HEK293 (cell line): ENCODE measurements around the gene SLC25A39.

Experiments used
- CTCF ChIA-PET: fragments of 350-600 bp; formaldehyde crosslinking; extraction: SDS; loops from one replicate; lab custom pipeline; 2021; ENCODE audit warnings: antibody characterized with exemption; lab: Yijun Ruan, JAX
- POLR2A ChIA-PET: fragments of 300-600 bp; formaldehyde crosslinking; extraction: SDS; loops from one replicate; lab custom pipeline; 2020; ENCODE audit warnings: antibody characterized with exemption, inconsistent platforms; lab: Yijun Ruan, JAX
- H3K27ac ChIP-seq: fragments of 200-500 bp; sonication (Bioruptor generic); 2 replicates; pipeline ENCODE4 v1.5.1; 2014; ENCODE audit warnings: low read depth, low read length, control low read depth, inconsistent platforms; ENCODE audit errors: extremely low read depth
- H3K36me3 ChIP-seq, 2 experiments: fragments of 200-500 bp in 1 of 2; sonication (Bioruptor generic) in 1 of 2; 1 replicate in 1 of 2; 2 replicates in 1 of 2; pipeline ENCODE4 v1.5.1; 2014 to 2017; ENCODE audit warnings: inconsistent platforms in 2 of 2, low read length in 2 of 2; ENCODE audit not compliant: control insufficient read depth in 2 of 2, insufficient read depth in 1 of 2
- H3K4me1 ChIP-seq: fragments of 200-500 bp; sonication (Bioruptor generic); 2 replicates; pipeline ENCODE4 v1.5.1; 2014; ENCODE audit warnings: mild to moderate bottlenecking, low read length, inconsistent platforms; ENCODE audit not compliant: control insufficient read depth, insufficient read depth
- H3K4me3 ChIP-seq: 2 replicates; pipeline ENCODE4 v1.5.1; 2011; ENCODE audit warnings: low read depth, mild to moderate bottlenecking, control low read depth, low read length, moderate library complexity
- H3K9me3 ChIP-seq: fragments of 200-500 bp; sonication (Bioruptor generic); 2 replicates; pipeline ENCODE4 v1.5.1; 2014; ENCODE audit warnings: low read depth, low read length, inconsistent platforms; ENCODE audit not compliant: control insufficient read depth, insufficient read depth
- GLIS2 ChIP-seq: fragments of 450-650 bp; formaldehyde crosslinking; IDR thresholded peaks from 2 replicates; pipeline ENCODE4 v1.5.1; 2016; ENCODE audit warnings: missing biosample characterization, missing genetic modification characterization
- KLF9 ChIP-seq: fragments of 450-650 bp; formaldehyde crosslinking; IDR thresholded peaks from 2 replicates; pipeline ENCODE4 v1.5.1; 2016; ENCODE audit warnings: missing biosample characterization, missing genetic modification characterization, low read depth
- MEIS1 ChIP-seq: sonication (generic); formaldehyde crosslinking; IDR thresholded peaks from 2 replicates; pipeline ENCODE4 v1.8.1; 2022; ENCODE audit warnings: missing genetic modification reagents, mild to moderate bottlenecking, borderline replicate concordance
- SALL2 ChIP-seq: fragments of 450-650 bp; formaldehyde crosslinking; IDR thresholded peaks from 2 replicates; pipeline ENCODE4 v1.5.0; 2017; ENCODE audit warnings: missing biosample characterization, mild to moderate bottlenecking, missing genetic modification characterization, borderline replicate concordance
- SCRT2 ChIP-seq: fragments of 450-650 bp; formaldehyde crosslinking; IDR thresholded peaks from 2 replicates; pipeline ENCODE4 v1.5.1; 2016; ENCODE audit warnings: missing biosample characterization, missing genetic modification characterization
- TCF7L2 ChIP-seq: IDR thresholded peaks from 2 replicates; pipeline ENCODE4 v1.6.1; 2011; ENCODE audit warnings: low read depth, mild to moderate bottlenecking, inconsistent platforms, low read length, moderate library complexity, borderline replicate concordance
- WT1 ChIP-seq: fragments of 450-650 bp; formaldehyde crosslinking; IDR thresholded peaks from 2 replicates; pipeline ENCODE4 v1.5.1; 2016; ENCODE audit warnings: missing biosample characterization, missing genetic modification characterization
- YY1 ChIP-seq: fragments of 450-650 bp; formaldehyde crosslinking; IDR thresholded peaks from 2 replicates; pipeline ENCODE4 v1.5.1; 2018; ENCODE audit warnings: missing biosample characterization, missing genetic modification characterization
- ZFHX2 ChIP-seq: fragments of 450-650 bp; formaldehyde crosslinking; conservative IDR thresholded peaks from 2 replicates; pipeline ENCODE4 v1.5.1; 2016; ENCODE audit warnings: missing biosample characterization, missing genetic modification characterization
- ZNF10 ChIP-seq: fragments of 450-650 bp; formaldehyde crosslinking; IDR thresholded peaks from 2 replicates; pipeline ENCODE4 v1.5.1; 2017; ENCODE audit warnings: missing biosample characterization, missing genetic modification characterization
- ZNF155 ChIP-seq: fragments of 450-650 bp; formaldehyde crosslinking; IDR thresholded peaks from 2 replicates; pipeline ENCODE4 v1.5.1; 2016; ENCODE audit warnings: missing biosample characterization, missing genetic modification characterization
- ZNF174 ChIP-seq: fragments of 450-650 bp; formaldehyde crosslinking; IDR thresholded peaks from 2 replicates; pipeline ENCODE4 v1.5.0; 2017; ENCODE audit warnings: missing biosample characterization, mild to moderate bottlenecking, missing genetic modification characterization
- ZNF266 ChIP-seq: fragments of 450-650 bp; formaldehyde crosslinking; IDR thresholded peaks from 2 replicates; pipeline ENCODE4 v1.5.1; 2016; ENCODE audit warnings: missing biosample characterization, missing genetic modification characterization, low read depth
- ZNF394 ChIP-seq: fragments of 450-650 bp; formaldehyde crosslinking; IDR thresholded peaks from 2 replicates; pipeline ENCODE4 v1.5.1; 2016; ENCODE audit warnings: missing biosample characterization, missing genetic modification characterization, mild to moderate bottlenecking, moderate library complexity, borderline replicate concordance
- ZNF530 ChIP-seq: fragments of 450-650 bp; formaldehyde crosslinking; IDR thresholded peaks from 2 replicates; pipeline ENCODE4 v1.5.1; 2016; ENCODE audit warnings: low read depth, missing biosample characterization, missing genetic modification characterization
- ZNF660 ChIP-seq: fragments of 450-650 bp; IDR thresholded peaks from 2 replicates; pipeline ENCODE4 v1.5.1; 2018; ENCODE audit warnings: missing biosample characterization, mild to moderate bottlenecking, missing genetic modification characterization
- ZNF76 ChIP-seq: fragments of 450-650 bp; formaldehyde crosslinking; IDR thresholded peaks from 2 replicates; pipeline ENCODE4; 2016; ENCODE audit warnings: low read depth, missing biosample characterization, missing genetic modification characterization, borderline replicate concordance
- ZNF768 ChIP-seq: fragments of 450-650 bp; formaldehyde crosslinking; IDR thresholded peaks from 2 replicates; pipeline ENCODE4 v1.5.1; 2018; ENCODE audit warnings: missing biosample characterization, mild to moderate bottlenecking, missing genetic modification characterization
- ZNF791 ChIP-seq: fragments of 450-650 bp; formaldehyde crosslinking; IDR thresholded peaks from 2 replicates; pipeline ENCODE4 v1.5.1; 2016; ENCODE audit warnings: missing biosample characterization, missing genetic modification characterization
- TF ChIP-seq, protein P1 (sequence below): fragments of 450-650 bp; formaldehyde crosslinking; IDR thresholded peaks from 2 replicates; pipeline ENCODE4 v1.5.1; 2017; ENCODE audit warnings: missing biosample characterization, missing genetic modification characterization
- TF ChIP-seq, protein P2 (sequence below): fragments of 450-650 bp; formaldehyde crosslinking; IDR thresholded peaks from 2 replicates; pipeline ENCODE4 v1.5.1; 2016; ENCODE audit warnings: missing biosample characterization, missing genetic modification characterization
- TF ChIP-seq, protein P3 (sequence below): fragments of 450-650 bp; formaldehyde crosslinking; IDR thresholded peaks from 2 replicates; pipeline ENCODE4 v1.5.1; 2016; ENCODE audit warnings: missing biosample characterization, missing genetic modification characterization, low read depth
- TF ChIP-seq, protein P4 (sequence below): fragments of 450-650 bp; formaldehyde crosslinking; IDR thresholded peaks from 2 replicates; pipeline ENCODE4 v1.5.1; 2016; ENCODE audit warnings: missing biosample characterization, missing genetic modification characterization
- TF ChIP-seq, protein P5 (sequence below): fragments of 450-650 bp; formaldehyde crosslinking; conservative IDR thresholded peaks from 2 replicates; pipeline ENCODE4 v1.5.1; 2016; ENCODE audit warnings: low read depth, missing biosample characterization, missing genetic modification characterization

SLC25A39 gene

DNA sequence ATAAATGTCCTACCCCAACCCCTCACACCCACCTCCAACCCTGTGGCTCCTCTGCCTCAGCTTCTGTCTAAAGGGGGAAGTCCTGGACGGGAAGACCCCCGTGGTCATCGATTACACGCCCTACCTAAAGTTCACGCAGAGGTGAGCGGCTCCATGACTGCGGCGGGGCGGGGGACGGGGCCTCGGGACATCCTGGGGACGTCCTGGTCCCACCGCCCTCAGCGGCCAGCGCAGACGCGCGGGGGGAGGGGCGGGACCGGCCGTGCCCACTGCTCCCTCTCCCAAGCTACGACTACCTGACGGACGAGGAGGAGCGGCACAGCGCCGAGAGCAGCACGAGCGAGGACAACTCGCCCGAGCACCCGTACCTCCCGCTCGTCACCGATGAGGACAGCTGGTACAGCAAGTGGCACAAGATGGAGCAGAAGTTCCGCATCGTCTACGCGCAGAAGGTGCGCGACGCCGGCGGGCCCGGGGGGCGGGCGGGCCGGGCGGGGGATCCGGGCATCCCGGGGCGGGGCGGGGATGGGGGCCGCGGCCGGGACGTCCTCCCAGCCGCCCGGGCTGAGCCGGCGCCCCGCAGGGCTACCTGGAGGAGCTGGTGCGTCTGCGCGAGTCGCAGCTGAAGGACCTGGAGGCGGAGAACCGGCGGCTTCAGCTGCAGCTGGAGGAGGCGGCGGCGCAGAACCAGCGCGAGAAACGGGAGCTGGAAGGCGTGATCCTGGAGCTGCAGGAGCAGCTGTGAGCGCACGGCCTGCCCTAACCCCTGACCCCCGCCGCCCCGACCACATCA is 9.6 kb downstream of the SLC25A39 start:
- H3K27ac ChIP-seq = peak overlapping the region; percentile 16; the same call in 1 of the 2 replicates
- peaks cover 0 to 15% of the 10 kb centered on the region in 2 experiments; a peak in 1 of 3 replicates for H3K36me3 ChIP-seq
- no peaks in the 10 kb centered on the region for H3K9me3 ChIP-seq
- ChIA-PET CTCF (interaction anchor here (0.5 to 2.0 kb wide), 6 partner anchors 16 to 251 kb away, joined by 3 to 10 read pairs (median 4); no protein-coding TSS in a partner anchor), POLR2A (interaction anchor here (0.5 to 6.5 kb wide), 10 partner anchors 9 to 116 kb away, joined by 3 to 38 read pairs (median 4); partner anchors contain the start of genes SLC25A39 and UBTF)
- H3K4me1 ChIP-seq = peaks cover 4% of the 10 kb centered on the region; the same call in 1 of the 2 replicates
- peak overlapping the region; percentile 44 for H3K4me3 ChIP-seq
- TF ChIP-seq MEIS1 (no peak), ZNF791 (tag by site-specific recombination) (no peak), SALL2 (no peak), SCRT2 (tag by site-specific recombination) (no peak), GLIS2 (tag by site-specific recombination) (peak; percentile 59; the same call in 1 of the 2 replicates), YY1 (tag by site-specific recombination) (peak; percentile 28; the same call in 1 of the 2 replicates), ZNF530 (tag by site-specific recombination) (no peak), ZFHX2 (peak; percentile 7; the same call in 1 of the 2 replicates), ZNF76 (tag by site-specific recombination) (peak; percentile 56; the same call in 1 of the 2 replicates), TCF7L2 (no peak), ZNF394 (tag by site-specific recombination) (peak; percentile 59), ZNF768 (tag by site-specific recombination) (no peak), ZNF174 (tag by site-specific recombination) (no peak), ZNF266 (tag by site-specific recombination) (no peak), ZNF155 (tag by site-specific recombination) (no peak), WT1 (no peak), ZNF660 (tag by site-specific recombination) (no peak), ZNF10 (tag by site-specific recombination) (no peak), KLF9 (0 out of 2 replicates have a peak, but pooled peaks have one; percentile 51)
- TF ChIP-seq, protein P1, sequence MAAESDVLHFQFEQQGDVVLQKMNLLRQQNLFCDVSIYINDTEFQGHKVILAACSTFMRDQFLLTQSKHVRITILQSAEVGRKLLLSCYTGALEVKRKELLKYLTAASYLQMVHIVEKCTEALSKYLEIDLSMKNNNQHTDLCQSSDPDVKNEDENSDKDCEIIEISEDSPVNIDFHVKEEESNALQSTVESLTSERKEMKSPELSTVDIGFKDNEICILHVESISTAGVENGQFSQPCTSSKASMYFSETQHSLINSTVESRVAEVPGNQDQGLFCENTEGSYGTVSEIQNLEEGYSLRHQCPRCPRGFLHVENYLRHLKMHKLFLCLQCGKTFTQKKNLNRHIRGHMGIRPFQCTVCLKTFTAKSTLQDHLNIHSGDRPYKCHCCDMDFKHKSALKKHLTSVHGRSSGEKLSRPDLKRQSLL (tag by site-specific recombination) = peak; percentile 68; the same call in 1 of the 2 replicates
- TF ChIP-seq, protein P2, sequence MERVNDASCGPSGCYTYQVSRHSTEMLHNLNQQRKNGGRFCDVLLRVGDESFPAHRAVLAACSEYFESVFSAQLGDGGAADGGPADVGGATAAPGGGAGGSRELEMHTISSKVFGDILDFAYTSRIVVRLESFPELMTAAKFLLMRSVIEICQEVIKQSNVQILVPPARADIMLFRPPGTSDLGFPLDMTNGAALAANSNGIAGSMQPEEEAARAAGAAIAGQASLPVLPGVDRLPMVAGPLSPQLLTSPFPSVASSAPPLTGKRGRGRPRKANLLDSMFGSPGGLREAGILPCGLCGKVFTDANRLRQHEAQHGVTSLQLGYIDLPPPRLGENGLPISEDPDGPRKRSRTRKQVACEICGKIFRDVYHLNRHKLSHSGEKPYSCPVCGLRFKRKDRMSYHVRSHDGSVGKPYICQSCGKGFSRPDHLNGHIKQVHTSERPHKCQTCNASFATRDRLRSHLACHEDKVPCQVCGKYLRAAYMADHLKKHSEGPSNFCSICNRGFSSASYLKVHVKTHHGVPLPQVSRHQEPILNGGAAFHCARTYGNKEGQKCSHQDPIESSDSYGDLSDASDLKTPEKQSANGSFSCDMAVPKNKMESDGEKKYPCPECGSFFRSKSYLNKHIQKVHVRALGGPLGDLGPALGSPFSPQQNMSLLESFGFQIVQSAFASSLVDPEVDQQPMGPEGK (tag by site-specific recombination) = peak; percentile 49; the same call in 1 of the 2 replicates
- TF ChIP-seq, protein P3, sequence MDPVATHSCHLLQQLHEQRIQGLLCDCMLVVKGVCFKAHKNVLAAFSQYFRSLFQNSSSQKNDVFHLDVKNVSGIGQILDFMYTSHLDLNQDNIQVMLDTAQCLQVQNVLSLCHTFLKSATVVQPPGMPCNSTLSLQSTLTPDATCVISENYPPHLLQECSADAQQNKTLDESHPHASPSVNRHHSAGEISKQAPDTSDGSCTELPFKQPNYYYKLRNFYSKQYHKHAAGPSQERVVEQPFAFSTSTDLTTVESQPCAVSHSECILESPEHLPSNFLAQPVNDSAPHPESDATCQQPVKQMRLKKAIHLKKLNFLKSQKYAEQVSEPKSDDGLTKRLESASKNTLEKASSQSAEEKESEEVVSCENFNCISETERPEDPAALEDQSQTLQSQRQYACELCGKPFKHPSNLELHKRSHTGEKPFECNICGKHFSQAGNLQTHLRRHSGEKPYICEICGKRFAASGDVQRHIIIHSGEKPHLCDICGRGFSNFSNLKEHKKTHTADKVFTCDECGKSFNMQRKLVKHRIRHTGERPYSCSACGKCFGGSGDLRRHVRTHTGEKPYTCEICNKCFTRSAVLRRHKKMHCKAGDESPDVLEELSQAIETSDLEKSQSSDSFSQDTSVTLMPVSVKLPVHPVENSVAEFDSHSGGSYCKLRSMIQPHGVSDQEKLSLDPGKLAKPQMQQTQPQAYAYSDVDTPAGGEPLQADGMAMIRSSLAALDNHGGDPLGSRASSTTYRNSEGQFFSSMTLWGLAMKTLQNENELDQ = no peak
- TF ChIP-seq, protein P4, sequence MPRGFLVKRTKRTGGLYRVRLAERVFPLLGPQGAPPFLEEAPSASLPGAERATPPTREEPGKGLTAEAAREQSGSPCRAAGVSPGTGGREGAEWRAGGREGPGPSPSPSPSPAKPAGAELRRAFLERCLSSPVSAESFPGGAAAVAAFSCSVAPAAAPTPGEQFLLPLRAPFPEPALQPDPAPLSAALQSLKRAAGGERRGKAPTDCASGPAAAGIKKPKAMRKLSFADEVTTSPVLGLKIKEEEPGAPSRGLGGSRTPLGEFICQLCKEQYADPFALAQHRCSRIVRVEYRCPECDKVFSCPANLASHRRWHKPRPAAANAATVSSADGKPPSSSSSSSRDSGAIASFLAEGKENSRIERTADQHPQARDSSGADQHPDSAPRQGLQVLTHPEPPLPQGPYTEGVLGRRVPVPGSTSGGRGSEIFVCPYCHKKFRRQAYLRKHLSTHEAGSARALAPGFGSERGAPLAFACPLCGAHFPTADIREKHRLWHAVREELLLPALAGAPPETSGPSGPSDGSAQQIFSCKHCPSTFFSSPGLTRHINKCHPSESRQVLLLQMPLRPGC (tag by site-specific recombination) = no peak
- TF ChIP-seq, protein P5, sequence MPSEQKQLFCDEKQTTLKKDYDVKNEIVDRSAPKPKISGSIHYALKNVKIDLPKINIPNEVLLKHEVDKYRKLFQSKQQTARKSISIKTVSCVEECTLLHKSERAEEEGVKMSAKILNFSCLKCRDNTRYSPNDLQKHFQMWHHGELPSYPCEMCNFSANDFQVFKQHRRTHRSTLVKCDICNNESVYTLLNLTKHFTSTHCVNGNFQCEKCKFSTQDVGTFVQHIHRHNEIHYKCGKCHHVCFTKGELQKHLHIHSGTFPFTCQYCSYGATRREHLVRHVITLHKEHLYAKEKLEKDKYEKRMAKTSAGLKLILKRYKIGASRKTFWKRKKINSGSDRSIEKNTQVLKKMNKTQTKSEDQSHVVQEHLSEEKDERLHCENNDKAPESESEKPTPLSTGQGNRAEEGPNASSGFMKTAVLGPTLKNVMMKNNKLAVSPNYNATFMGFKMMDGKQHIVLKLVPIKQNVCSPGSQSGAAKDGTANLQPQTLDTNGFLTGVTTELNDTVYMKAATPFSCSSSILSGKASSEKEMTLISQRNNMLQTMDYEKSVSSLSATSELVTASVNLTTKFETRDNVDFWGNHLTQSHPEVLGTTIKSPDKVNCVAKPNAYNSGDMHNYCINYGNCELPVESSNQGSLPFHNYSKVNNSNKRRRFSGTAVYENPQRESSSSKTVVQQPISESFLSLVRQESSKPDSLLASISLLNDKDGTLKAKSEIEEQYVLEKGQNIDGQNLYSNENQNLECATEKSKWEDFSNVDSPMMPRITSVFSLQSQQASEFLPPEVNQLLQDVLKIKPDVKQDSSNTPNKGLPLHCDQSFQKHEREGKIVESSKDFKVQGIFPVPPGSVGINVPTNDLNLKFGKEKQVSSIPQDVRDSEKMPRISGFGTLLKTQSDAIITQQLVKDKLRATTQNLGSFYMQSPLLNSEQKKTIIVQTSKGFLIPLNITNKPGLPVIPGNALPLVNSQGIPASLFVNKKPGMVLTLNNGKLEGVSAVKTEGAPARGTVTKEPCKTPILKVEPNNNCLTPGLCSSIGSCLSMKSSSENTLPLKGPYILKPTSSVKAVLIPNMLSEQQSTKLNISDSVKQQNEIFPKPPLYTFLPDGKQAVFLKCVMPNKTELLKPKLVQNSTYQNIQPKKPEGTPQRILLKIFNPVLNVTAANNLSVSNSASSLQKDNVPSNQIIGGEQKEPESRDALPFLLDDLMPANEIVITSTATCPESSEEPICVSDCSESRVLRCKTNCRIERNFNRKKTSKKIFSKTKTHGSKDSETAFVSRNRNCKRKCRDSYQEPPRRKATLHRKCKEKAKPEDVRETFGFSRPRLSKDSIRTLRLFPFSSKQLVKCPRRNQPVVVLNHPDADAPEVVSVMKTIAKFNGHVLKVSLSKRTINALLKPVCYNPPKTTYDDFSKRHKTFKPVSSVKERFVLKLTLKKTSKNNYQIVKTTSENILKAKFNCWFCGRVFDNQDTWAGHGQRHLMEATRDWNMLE (tag by site-specific recombination) = no peak
